GM20431 (cell line): ENCODE results near the gene MXD3.
"Not testable (repeated sequence)": the region's sequence is repeated elsewhere in the genome, so short reads cannot be mapped to it uniquely, and the experiment has no call there.

ENCODE experiments used
- in situ Hi-C: fragments of 300-500 bp; cut with MseI, MboI; formaldehyde crosslinking; loops from one replicate; pipeline ENCODE4 v1.15.0; 2020; ENCODE audit warnings: low sequenced_read_pairs; ENCODE audit not compliant: unreplicated experiment

Gene MXD3

DNA sequence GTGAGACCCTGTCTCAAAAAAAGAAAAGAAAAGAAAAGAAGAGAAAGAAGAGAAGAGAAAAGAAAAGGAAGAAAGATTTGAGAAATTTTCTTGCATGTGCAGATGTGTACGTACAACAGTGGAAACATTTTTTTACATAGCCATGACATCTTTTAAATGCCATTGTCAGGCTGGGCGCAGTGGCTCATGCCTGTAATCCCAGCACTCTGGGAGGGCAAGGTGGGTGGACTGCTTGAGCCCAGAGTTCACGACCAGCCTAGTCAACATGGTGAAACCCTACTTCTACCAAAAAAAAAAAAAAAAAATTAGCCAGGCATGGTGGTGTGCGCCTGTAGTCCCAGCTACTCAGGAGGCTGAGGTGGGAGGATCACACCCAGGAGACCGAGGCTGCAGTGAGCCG lies 33.2 kb upstream of the MXD3 start:
- in situ Hi-C loops: no loop called here

DNA sequence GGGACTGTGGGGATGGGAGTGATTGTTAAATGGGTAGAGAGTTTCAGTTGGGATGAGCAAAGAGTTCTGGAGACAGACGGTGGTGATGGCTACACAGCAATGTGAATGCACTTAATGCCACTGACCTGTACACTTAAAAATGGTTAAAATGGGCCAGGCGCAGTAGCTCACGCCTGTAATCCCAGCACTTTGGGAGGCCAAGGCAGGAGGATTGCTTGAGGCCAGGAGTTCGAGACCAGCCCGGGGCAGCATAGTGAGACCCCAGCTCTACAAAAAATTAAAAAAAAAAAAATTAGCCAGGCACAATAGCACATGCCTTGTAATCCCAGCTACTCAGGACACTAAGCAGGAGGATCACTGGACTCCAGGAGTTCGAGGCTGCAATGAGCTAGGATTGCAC lies 32.1 kb upstream of the MXD3 start:
- in situ Hi-C loops: no loop called here

- in situ Hi-C loops: not testable (repeated sequence)
These were observed 31.3 kb upstream of the MXD3 start for GRCh38 chr5:177343000-177343399.

GRCh38 chr5:177339107-177339638 lies 27.5 kb upstream of the MXD3 start:
- in situ Hi-C loops: no loop called here

DNA sequence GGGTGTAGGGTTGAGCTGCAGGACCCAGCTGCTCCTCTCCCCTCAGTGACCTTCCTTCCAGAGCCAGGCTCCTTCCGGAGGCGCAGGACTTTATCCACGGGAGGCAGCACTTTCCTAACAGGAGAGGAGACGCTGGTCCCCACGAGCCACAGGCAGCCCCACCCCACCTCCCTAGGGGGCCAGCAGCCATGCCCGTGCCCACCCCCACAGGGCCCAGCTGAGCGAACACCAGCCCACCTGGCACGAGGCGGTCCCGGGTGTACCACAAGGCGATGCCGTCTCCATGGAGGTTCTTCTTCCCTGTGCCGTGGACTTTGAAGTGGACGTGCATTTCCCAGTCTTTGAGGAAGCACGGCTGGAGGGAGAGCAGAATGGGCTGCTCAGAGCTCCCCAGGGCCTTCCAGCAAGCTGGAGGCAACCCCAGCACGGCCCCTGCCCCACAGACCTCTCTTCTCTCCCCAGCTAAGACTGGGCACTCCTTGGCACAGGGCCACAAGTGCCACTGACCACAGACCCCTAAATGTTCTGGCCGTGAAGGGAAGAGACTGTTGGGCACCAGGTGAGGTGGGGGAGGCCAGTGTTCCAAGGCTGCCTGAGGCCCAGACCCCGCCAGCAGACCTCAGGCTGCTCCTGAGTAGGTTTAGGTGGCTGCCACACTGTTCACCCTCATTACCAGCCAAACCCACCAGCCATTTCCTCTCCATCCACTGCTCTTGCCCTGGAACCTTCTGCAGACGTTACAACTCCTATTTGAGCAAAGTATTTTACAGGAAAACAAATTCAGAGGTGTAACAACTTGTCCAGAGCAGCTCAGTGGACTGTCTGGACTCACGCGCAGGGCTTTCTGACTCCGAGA lies 26.8 kb upstream of the MXD3 start:
- in situ Hi-C loops: no loop called here

DNA sequence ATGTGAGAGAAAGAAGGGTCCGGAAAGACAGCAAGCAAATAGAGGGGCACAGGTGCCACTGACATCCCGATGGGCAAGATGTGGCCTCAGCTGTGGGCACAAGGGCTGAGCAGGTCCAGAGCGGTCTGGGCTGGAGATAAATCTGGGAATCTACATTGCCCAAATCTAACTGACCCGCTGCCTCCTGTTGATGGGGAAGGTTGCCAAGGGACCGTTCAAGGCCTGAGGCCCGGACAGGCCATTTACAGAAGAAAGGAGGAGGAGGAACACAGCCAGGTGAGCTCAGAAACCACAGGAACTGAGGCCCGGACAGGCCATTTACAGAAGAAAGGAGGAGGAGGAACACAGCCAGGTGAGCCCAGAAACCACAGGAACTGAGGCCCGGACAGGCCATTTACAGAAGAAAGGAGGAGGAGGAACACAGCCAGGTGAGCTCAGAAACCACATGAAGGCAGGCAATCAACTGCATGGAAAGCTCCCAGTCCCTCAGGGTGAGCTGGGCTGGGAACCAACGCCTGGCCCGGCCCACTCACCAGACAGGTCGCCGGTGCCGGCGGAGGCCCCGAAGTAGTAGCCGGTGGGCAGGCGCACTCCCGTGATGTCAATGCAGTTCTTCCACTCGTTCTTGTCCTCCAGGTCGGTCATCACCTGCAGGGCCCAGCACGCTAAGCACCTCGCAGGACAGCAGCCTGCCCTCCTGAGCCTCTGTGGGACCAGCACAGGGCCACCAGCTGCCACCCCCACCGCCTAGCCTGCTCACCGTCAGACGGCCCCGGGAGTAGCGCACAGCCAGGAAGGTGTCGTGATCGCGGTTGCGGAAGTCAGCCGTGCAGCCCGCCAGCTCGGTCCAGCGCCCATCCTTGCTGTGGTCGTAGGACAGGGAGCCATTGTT lies 25.2 kb upstream of the MXD3 start:
- in situ Hi-C loops: no loop called here

DNA sequence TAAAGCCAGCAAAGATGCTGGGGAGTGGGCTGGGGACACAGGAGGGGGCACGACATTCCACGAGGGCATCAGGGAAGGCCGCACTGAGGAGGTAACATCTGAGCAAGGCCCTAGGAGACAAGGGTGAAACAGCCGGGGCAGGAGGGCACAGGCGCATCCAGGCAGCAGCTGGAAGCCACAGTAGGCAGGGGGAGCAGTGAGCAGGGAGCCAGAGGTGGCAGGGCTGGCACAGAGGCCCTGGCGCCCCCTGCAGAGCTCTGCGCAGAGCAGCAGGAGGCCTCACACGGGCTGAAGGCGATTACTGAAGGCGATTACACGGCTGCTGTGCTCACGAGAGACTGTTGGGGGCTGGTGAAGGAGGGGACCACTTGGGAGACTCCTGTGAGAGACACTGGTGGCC lies 24.4 kb upstream of the MXD3 start:
- in situ Hi-C loops: no loop called here

DNA sequence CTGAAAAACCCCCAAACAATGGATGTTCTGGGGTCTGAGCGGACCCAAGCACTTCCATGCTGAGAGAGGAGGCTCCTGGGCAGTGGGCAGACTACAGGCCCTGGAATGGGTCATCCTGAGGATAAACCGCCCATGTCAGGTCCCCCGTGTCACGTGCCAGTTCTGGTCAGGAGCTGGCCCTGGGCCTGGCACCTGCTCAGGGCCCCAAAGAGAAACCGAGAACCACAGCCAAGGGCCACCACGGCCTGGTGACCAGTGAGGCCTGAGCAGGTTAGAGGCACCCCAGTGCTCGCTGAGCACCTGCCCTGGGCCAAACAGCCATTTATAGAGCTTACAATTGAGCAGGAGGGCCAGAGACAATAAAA lies 24.0 kb upstream of the MXD3 start:
- in situ Hi-C loops: no loop called here

GRCh38 chr5:177334781-177335700 lies 23.3 kb upstream of the MXD3 start:
- in situ Hi-C loops: no loop called here

DNA sequence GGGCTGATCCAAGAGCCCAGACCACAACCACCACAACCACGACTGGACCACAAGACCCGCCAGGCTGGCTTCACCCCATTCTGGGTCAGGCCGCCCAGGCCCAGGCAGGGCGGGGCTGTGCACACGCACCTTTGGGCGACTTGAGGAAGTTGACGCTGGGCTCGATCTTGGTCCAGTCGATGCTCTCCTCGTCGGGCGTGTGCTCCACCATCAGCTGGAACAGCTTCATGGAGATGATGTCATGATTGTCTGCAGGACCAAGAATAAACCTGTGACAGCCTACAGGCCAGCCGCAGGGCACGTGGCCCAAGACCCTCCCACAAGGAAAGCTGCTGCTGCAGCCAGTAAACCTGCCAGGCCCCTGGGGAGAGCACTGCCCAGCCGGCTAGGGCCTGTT lies 22.5 kb upstream of the MXD3 start:
- in situ Hi-C loops: no loop called here

DNA sequence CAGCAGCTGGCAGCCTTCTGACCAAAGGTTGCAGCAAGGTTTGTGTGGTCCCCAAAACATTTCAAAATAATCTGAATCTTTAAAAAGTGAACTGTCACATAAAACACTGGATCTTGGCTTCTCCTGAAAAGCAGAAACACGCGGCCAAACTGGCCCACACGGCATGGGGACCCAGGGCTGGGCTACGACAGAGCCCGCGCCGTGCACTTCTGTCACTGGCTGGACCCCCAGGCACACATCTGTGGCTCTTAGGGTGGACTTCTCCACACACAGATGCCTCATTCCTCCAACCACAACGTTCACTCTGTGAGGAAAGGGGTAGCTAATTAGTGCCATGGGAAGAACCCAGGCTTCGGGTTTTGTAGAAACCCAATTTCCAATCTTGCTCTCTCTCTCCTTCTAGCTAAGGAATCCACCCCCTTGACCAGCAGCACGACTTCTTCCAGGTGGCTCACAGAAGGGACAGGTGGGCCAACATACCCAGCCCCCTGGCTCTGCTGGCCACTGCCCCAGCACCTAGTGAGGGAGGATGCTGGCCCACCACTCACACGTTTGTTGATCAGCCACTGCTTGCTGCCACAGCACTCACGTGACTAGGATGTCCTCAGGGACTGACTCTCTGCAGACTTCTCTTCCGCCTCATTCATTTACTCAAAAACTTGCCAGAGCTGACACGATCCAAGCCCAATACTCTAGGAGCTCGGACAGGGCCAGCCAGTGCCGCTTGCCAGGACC lies 21.9 kb upstream of the MXD3 start:
- in situ Hi-C loops: no loop called here

DNA sequence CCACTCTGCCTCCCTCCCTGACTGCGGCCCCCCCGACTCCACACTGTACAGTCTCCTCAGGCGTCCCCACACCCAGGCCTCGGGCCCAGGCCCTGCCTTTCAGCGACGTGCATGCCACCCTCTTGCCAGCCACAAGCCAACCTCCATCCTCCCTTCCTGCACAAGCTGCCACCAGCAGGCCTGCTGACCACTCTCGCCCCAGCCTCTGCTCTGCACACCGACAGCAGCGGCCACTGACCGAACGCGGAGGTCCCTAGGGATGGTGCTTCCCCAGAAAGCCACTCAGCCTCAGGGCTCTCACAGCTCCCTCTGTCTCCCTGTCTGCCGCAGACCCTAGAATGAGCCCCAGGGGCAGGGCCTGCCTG lies 21.2 kb upstream of the MXD3 start:
- in situ Hi-C loops: no loop called here

GRCh38 chr5:177332031-177332895 lies 20.6 kb upstream of the MXD3 start:
- in situ Hi-C loops: no loop called here

GRCh38 chr5:177330991-177331842 lies 19.5 kb upstream of the MXD3 start:
- in situ Hi-C loops: no loop called here

DNA sequence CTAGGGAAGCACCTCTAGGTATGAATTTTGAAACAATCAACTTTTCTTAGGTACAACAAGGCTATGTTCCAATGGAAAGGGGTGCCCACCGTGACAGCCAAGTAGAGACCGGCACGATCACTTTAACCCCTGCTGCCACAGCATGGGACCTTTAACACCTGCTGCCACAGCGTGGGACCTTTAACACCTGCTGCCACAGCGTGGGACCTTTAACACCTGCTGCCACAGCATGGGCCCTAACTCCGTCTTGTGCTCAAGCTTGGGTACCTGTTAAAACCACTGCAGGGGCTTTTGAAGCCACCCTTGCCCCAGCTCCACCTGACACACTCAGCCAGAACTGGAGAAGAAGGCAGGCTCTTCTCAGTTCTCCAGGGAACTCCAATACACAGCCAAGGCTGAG lies 18.2 kb upstream of the MXD3 start:
- in situ Hi-C loops: no loop called here

GRCh38 chr5:177328545-177329231 lies 17.0 kb upstream of the MXD3 start:
- in situ Hi-C loops: no loop called here
